Osteoblast (primary cell): ENCODE measurements around the gene ATP1B1. TPM values are rescaled to one million over a fixed set of nuclear protein-coding genes. Genes with fewer than 3 reads are reported as not detected.

Experiments
- DNase-seq: peaks from one replicate; pipeline ENCODE4 v3.0.0; 2011; ENCODE audit warnings: low spot score, mixed read lengths; ENCODE audit not compliant: insufficient read length; ENCODE audit errors: missing footprints
- H2AFZ ChIP-seq: 2 replicates; pipeline ENCODE4 v1.6.0; 2011; ENCODE audit warnings: mild to moderate bottlenecking, low read length
- H3K27ac ChIP-seq: 2 replicates; pipeline ENCODE4 v1.5.1; 2011; ENCODE audit warnings: mild to moderate bottlenecking, low read depth, low read length, moderate library complexity
- H3K27me3 ChIP-seq: 2 replicates; pipeline ENCODE4 v1.6.0; 2012; ENCODE audit warnings: mild to moderate bottlenecking, control low read depth, inconsistent platforms, low read length, moderate library complexity; ENCODE audit not compliant: insufficient read depth
- H3K36me3 ChIP-seq: 2 replicates; pipeline ENCODE4 v1.5.1; 2011; ENCODE audit warnings: mild to moderate bottlenecking, low read length, control low read depth, moderate library complexity; ENCODE audit not compliant: insufficient read depth
- H3K4me1 ChIP-seq: 2 replicates; pipeline ENCODE4 v1.5.1; 2011; ENCODE audit warnings: mild to moderate bottlenecking, low read length, control low read depth, moderate library complexity; ENCODE audit not compliant: insufficient read depth
- H3K4me2 ChIP-seq: 2 replicates; pipeline ENCODE4 v1.6.0; 2011; ENCODE audit warnings: mild to moderate bottlenecking, low read length; ENCODE audit not compliant: insufficient read depth
- H3K4me3 ChIP-seq: fragments of 200-600 bp; sonication (generic); 3 replicates; pipeline ENCODE4 v1.5.1; 2012; ENCODE audit warnings: mild to moderate bottlenecking, low read length, inconsistent platforms; ENCODE audit not compliant: insufficient read depth
- H3K79me2 ChIP-seq: 2 replicates; pipeline ENCODE4 v1.6.0; 2012; ENCODE audit warnings: mild to moderate bottlenecking, low read length, control low read depth, inconsistent platforms; ENCODE audit not compliant: insufficient read depth
- H3K9me3 ChIP-seq: 2 replicates; pipeline ENCODE4 v1.5.1; 2011; ENCODE audit warnings: low read depth, low read length, control low read depth
- H4K20me1 ChIP-seq: 2 replicates; pipeline ENCODE4 v1.6.0; 2012; ENCODE audit warnings: mild to moderate bottlenecking, low read length, control low read depth; ENCODE audit not compliant: insufficient read depth
- CTCF ChIP-seq: IDR thresholded peaks from 2 replicates; pipeline ENCODE4 v1.5.1; 2011; ENCODE audit warnings: mild to moderate bottlenecking, low read depth, low read length, moderate library complexity; ENCODE audit errors: extremely low read depth
- total RNA-seq: library from RNA; depleted of rRNA; stranded (reverse); fragments of >200 nt; gene quantifications from 2 replicates; pipeline ENCODE4 v1.2.3, GENCODE V29; 2012

Gene ATP1B1
- total RNA-seq, 1 donor: 8.3 TPM

- Histone ChIP-seq H3K79me2 (peaks cover 14% of the 10 kb centered on the region), H3K27me3 (peaks cover 33% of the 10 kb centered on the region), H3K4me1 (peaks cover 19% of the 10 kb centered on the region), H4K20me1 (no peaks in the 10 kb centered on the region), H3K4me3 (no peak overlapping the region), H3K4me2 (no peak overlapping the region), H2AFZ (no peak overlapping the region), H3K27ac (no peak overlapping the region), H3K9me3 (no peaks in the 10 kb centered on the region), H3K36me3 (no peaks in the 10 kb centered on the region)
- DNase-seq: no peak
- no peak for TF ChIP-seq CTCF
Observed at GRCh38 chr1:169103480-169103893, 3.0 kb upstream of the ATP1B1 start.

GRCh38 chr1:169105087-169105433 lies 1.4 kb upstream of the ATP1B1 start:
- H4K20me1 ChIP-seq: no peaks in the 10 kb centered on the region
- no peaks in the 10 kb centered on the region for H3K36me3 ChIP-seq
- TF ChIP-seq CTCF: no peak
- H3K4me2 ChIP-seq: peak overlapping the region; percentile 78
- no peaks in the 10 kb centered on the region for H3K9me3 ChIP-seq
- H3K27ac ChIP-seq: no peak overlapping the region
- H2AFZ ChIP-seq: no peak overlapping the region
- H3K4me3 ChIP-seq: peak overlapping the region; percentile 85
- H3K27me3 ChIP-seq: peaks cover 33% of the 10 kb centered on the region
- H3K4me1 ChIP-seq: peaks cover 35% of the 10 kb centered on the region
- peaks cover 30% of the 10 kb centered on the region for H3K79me2 ChIP-seq
- no peak for DNase-seq

- Histone ChIP-seq H3K79me2 (peaks cover 33% of the 10 kb centered on the region), H3K4me1 (peaks cover 40% of the 10 kb centered on the region), H3K36me3 (no peaks in the 10 kb centered on the region), H4K20me1 (no peaks in the 10 kb centered on the region), H3K27ac (no peak overlapping the region), H3K9me3 (no peaks in the 10 kb centered on the region), H2AFZ (peak overlapping the region; percentile 26), H3K27me3 (peaks cover 29% of the 10 kb centered on the region), H3K4me2 (peak overlapping the region; percentile 78), H3K4me3 (peak overlapping the region; percentile 85)
- TF ChIP-seq CTCF: no peak
- DNase-seq: peak; percentile 68
Observed at GRCh38 chr1:169105434-169106094, 926 bp upstream of the ATP1B1 start.

- Histone ChIP-seq H3K4me2 (peak overlapping the region; percentile 100), H3K79me2 (peaks cover 38% of the 10 kb centered on the region), H3K4me3 (peak overlapping the region; percentile 85), H3K4me1 (peaks cover 50% of the 10 kb centered on the region), H3K9me3 (no peaks in the 10 kb centered on the region), H3K27ac (peak overlapping the region; percentile 93), H3K36me3 (peaks cover 7% of the 10 kb centered on the region), H3K27me3 (peaks cover 27% of the 10 kb centered on the region), H2AFZ (peak overlapping the region; percentile 94), H4K20me1 (no peaks in the 10 kb centered on the region)
- no peak for TF ChIP-seq CTCF
- peak; percentile 82 for DNase-seq
Observed at GRCh38 chr1:169106921-169107602, 572 bp downstream of the ATP1B1 start.
